HL-60 (cell line): Measurements from ENCODE around the gene MYOM1.

Source experiments
- GABPA ChIP-seq: IDR thresholded peaks from 2 replicates; pipeline ENCODE4 v1.6.1; 2012; ENCODE audit warnings: low read depth
- POLR2AphosphoS5 ChIP-seq: IDR thresholded peaks from 2 replicates; pipeline ENCODE4 v1.6.1; 2012; ENCODE audit warnings: low read depth
- SPI1 ChIP-seq: IDR thresholded peaks from 2 replicates; pipeline ENCODE4 v1.6.1; 2012; ENCODE audit warnings: low read depth, mild to moderate bottlenecking, borderline replicate concordance
- TF ChIP-seq, protein P1 (sequence below): IDR thresholded peaks from one replicate; pipeline ENCODE4 v1.5.1; 2011; ENCODE audit warnings: low read length, control low read depth, inconsistent platforms; ENCODE audit not compliant: insufficient read depth
- TF ChIP-seq, protein P2 (sequence below): IDR thresholded peaks from 2 replicates; pipeline ENCODE4 v1.6.1; 2012; ENCODE audit warnings: low read depth; ENCODE audit not compliant: insufficient replicate concordance

- TF ChIP-seq GABPA: no peak
- TF ChIP-seq POLR2AphosphoS5: no peak
- TF ChIP-seq, protein P1, sequence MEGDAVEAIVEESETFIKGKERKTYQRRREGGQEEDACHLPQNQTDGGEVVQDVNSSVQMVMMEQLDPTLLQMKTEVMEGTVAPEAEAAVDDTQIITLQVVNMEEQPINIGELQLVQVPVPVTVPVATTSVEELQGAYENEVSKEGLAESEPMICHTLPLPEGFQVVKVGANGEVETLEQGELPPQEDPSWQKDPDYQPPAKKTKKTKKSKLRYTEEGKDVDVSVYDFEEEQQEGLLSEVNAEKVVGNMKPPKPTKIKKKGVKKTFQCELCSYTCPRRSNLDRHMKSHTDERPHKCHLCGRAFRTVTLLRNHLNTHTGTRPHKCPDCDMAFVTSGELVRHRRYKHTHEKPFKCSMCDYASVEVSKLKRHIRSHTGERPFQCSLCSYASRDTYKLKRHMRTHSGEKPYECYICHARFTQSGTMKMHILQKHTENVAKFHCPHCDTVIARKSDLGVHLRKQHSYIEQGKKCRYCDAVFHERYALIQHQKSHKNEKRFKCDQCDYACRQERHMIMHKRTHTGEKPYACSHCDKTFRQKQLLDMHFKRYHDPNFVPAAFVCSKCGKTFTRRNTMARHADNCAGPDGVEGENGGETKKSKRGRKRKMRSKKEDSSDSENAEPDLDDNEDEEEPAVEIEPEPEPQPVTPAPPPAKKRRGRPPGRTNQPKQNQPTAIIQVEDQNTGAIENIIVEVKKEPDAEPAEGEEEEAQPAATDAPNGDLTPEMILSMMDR: no peak
- TF ChIP-seq SPI1: no peak
- TF ChIP-seq, protein P2, sequence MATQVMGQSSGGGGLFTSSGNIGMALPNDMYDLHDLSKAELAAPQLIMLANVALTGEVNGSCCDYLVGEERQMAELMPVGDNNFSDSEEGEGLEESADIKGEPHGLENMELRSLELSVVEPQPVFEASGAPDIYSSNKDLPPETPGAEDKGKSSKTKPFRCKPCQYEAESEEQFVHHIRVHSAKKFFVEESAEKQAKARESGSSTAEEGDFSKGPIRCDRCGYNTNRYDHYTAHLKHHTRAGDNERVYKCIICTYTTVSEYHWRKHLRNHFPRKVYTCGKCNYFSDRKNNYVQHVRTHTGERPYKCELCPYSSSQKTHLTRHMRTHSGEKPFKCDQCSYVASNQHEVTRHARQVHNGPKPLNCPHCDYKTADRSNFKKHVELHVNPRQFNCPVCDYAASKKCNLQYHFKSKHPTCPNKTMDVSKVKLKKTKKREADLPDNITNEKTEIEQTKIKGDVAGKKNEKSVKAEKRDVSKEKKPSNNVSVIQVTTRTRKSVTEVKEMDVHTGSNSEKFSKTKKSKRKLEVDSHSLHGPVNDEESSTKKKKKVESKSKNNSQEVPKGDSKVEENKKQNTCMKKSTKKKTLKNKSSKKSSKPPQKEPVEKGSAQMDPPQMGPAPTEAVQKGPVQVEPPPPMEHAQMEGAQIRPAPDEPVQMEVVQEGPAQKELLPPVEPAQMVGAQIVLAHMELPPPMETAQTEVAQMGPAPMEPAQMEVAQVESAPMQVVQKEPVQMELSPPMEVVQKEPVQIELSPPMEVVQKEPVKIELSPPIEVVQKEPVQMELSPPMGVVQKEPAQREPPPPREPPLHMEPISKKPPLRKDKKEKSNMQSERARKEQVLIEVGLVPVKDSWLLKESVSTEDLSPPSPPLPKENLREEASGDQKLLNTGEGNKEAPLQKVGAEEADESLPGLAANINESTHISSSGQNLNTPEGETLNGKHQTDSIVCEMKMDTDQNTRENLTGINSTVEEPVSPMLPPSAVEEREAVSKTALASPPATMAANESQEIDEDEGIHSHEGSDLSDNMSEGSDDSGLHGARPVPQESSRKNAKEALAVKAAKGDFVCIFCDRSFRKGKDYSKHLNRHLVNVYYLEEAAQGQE: no peak
Measured at GRCh38 chr18:3041843-3042242, 177.9 kb downstream of the MYOM1 start.
